ENCODE results near the gene MGAT5B. TPM values are rescaled to one million over a fixed set of nuclear protein-coding genes. Genes with fewer than 3 reads are reported as not detected.
A peak's percentile ranks its signal among the peaks of the same experiment; 100 is the strongest.

The MGAT5B gene
- total and polyA plus RNA-seq, 3 experiments from 2014 or later, result 0.17 to 0.46 (median 0.40) TPM

DNA sequence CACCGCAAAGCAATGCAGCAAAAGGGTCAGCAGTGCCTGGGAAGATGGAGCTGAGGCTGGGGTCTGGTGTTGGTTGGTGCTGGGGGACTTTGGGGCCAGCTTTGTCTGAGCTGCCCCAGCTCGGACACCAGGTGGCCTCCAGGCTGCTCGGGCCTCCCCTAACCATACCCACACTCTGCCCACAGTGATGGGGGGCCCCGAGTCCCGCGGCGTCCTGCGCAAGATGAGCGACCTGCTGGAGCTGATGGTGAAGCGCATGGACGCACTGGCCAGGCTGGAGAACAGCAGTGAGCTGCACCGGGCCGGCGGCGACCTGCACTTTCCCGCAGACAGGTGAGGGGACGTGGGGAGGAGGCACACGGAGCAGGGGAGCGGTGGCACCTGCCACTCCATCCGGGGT lies 13.8 kb downstream of the MGAT5B start:
- POLR2A ChIA-PET, result no interaction called here
- DNase-seq, result no peak
- H3K4me1 Mint-ChIP-seq, result no peaks in the 10 kb centered on the region
- no peaks in the 10 kb centered on the region for H3K9me3 Mint-ChIP-seq
- Histone ChIP-seq H3K9me3 (ENCODE audit: low read length) (no peaks in the 10 kb centered on the region), H3K27ac (ENCODE audit: low read depth, low read length) (no peak overlapping the region), H3K4me1 (ENCODE audit: insufficient read depth, low read length) (no peaks in the 10 kb centered on the region), H3K36me3 (ENCODE audit: insufficient read depth, low read length) (no peaks in the 10 kb centered on the region), H3K27me3 (ENCODE audit: insufficient read depth, low read length, poor library complexity, severe bottlenecking) (no peaks in the 10 kb centered on the region), H3K4me3 (ENCODE audit: low read length) (no peak overlapping the region)
- CTCF ChIA-PET, result no interaction called here
- H3K27me3 Mint-ChIP-seq, result peaks cover 2 to 8% of the 10 kb centered on the region in 2 donors
- no peaks in the 10 kb centered on the region for H3K36me3 Mint-ChIP-seq
- no peak overlapping the region for H3K27ac Mint-ChIP-seq
- no peak overlapping the region for H3K4me3 Mint-ChIP-seq

DNA sequence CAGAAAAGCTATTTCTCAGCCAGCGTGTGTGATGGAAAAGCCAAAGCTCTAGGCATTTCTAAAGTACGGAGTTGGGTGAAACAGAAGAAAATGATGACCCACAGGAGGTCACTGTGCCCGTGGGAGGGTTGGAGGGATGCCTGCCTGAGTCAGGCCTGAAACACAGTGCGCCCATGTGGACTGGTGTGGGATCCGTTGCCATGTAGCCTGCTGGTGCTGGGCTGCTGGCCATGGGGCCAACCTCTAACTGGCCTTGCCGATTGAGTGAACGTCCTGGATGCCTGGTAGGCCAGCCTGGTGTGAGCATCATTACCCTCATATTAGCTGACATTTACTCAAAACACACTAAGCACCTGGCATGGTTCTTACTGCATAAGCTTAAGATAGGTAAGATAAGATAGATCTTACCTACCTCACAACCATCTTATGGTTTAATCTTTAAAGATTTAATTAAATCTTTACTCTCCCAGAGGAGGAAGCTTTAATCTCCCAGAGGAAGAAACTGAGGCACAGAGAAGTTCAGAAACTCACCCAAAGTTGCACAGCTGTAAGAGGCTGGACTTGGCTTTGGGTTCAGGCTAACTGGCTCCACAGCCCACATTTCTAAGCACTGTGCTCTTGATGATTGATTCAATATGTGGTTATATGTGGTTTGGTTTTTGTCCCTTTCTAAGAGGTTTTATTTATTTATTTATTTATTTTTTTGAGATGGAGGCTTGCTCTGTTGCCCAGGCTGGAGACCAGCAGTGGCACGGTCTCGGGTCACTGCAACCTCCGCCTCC lies 15.7 kb downstream of the MGAT5B start:
- no peak overlapping the region for H3K4me3 ChIP-seq (ENCODE audit: low read length)
- H3K9me3 Mint-ChIP-seq, result no peaks in the 10 kb centered on the region
- ChIA-PET POLR2A (no interaction called here), CTCF (no interaction called here)
- no peaks in the 10 kb centered on the region for H3K27me3 ChIP-seq (ENCODE audit: insufficient read depth, low read length, poor library complexity, severe bottlenecking)
- peaks cover 4 to 12% of the 10 kb centered on the region in 2 donors for H3K27me3 Mint-ChIP-seq
- no peaks in the 10 kb centered on the region for H3K36me3 Mint-ChIP-seq
- no peak overlapping the region for H3K27ac Mint-ChIP-seq
- H3K4me1 ChIP-seq (ENCODE audit: insufficient read depth, low read length), result no peaks in the 10 kb centered on the region
- H3K4me1 Mint-ChIP-seq, result no peaks in the 10 kb centered on the region
- no peak for DNase-seq
- H3K36me3 ChIP-seq (ENCODE audit: insufficient read depth, low read length), result no peaks in the 10 kb centered on the region
- no peak overlapping the region for H3K27ac ChIP-seq (ENCODE audit: low read depth, low read length)
- no peak overlapping the region for H3K4me3 Mint-ChIP-seq
- H3K9me3 ChIP-seq (ENCODE audit: low read length), result no peaks in the 10 kb centered on the region

DNA sequence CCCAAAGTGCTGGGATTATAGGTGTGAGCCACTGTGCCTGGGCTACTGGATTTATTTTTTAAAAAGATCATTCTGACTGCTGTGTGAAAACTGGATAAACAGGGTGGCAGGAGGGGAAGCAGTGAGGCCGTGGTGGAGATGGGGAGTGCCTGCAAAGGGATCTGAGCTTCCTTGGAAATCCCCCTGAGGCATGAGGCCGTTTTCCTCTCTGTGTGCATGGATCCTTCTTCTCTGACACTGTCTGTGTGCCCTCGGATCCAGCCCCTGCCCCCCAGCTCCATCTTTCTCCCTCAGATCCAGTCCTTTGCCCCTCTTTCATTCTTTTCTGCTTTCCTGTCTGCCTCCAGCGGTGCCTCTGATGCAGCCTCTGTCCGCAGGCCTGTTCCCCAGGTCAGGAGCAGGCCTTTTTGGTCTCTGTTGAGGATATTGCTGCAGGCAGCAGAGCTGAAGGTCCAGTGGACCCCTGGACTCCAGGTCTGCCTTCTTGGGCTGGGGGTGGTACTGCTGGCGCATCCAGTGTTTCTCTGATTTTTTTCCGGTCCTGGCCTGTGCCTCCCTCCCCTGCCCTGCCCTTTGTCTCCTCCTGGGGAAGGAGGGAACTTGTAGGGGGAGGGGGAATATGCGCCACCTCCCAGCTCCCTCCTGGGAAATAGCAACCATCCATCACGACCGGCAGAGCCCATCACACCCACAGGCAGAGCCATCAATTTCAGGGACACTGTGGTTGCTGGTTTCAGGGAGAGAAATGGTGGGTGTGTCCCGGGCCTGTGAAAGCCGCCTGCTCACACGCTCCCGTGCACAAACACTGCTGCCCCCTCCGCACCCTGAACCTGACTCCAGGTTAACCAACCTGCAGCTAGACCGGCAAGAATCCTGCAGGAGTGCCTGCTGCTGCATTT lies 17.0 kb downstream of the MGAT5B start:
- Mint-ChIP-seq H3K27me3 (peaks cover 3 to 4% of the 10 kb centered on the region in 2 donors), H3K4me1 (no peaks in the 10 kb centered on the region), H3K9me3 (no peaks in the 10 kb centered on the region), H3K4me3 (no peak overlapping the region), H3K27ac (no peak overlapping the region), H3K36me3 (no peaks in the 10 kb centered on the region)
- POLR2A ChIA-PET, result no interaction called here
- H3K4me1 ChIP-seq (ENCODE audit: insufficient read depth, low read length), result no peaks in the 10 kb centered on the region
- CTCF ChIA-PET, result interaction anchor here (3.2 kb wide), 1 partner anchor 171 kb away, joined by 10 read pairs; no protein-coding TSS in a partner anchor
- H3K27me3 ChIP-seq (ENCODE audit: insufficient read depth, low read length, poor library complexity, severe bottlenecking), result no peaks in the 10 kb centered on the region
- H3K9me3 ChIP-seq (ENCODE audit: low read length), result no peaks in the 10 kb centered on the region
- no peak overlapping the region for H3K4me3 ChIP-seq (ENCODE audit: low read length)
- DNase-seq, result no peak
- H3K27ac ChIP-seq (ENCODE audit: low read depth, low read length), result no peak overlapping the region
- no peaks in the 10 kb centered on the region for H3K36me3 ChIP-seq (ENCODE audit: insufficient read depth, low read length)

DNA sequence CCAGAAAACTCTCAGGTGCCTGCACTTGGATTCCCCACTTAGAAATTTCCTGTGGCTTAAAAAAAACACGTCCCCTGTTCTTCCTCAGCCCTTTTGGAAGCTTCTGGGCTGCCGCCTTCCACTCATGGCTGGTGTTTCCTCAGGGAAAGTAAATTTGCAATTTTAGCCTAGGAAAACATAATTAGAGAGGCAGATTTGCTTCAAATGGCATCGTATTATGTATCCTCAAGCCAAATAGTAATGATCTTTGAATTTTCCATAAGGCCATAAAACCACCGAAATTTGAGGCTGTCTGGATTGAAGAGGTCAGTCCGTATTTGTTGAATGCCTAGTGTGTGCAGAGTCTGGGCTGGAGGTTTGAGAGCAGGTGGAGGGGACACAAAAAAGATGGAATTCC lies 17.7 kb downstream of the MGAT5B start:
- no peak overlapping the region for H3K4me3 Mint-ChIP-seq
- Histone ChIP-seq H3K27ac (ENCODE audit: low read depth, low read length) (no peak overlapping the region), H3K27me3 (ENCODE audit: insufficient read depth, low read length, poor library complexity, severe bottlenecking) (no peaks in the 10 kb centered on the region), H3K36me3 (ENCODE audit: insufficient read depth, low read length) (no peaks in the 10 kb centered on the region), H3K9me3 (ENCODE audit: low read length) (no peaks in the 10 kb centered on the region), H3K4me3 (ENCODE audit: low read length) (no peak overlapping the region), H3K4me1 (ENCODE audit: insufficient read depth, low read length) (no peaks in the 10 kb centered on the region)
- H3K27ac Mint-ChIP-seq, result no peak overlapping the region
- CTCF ChIA-PET, result interaction anchor here (3.2 kb wide), 1 partner anchor 170 kb away, joined by 10 read pairs; no protein-coding TSS in a partner anchor
- no peaks in the 10 kb centered on the region for H3K36me3 Mint-ChIP-seq
- no peak for DNase-seq
- POLR2A ChIA-PET, result no interaction called here
- H3K9me3 Mint-ChIP-seq, result no peaks in the 10 kb centered on the region
- no peaks in the 10 kb centered on the region for H3K4me1 Mint-ChIP-seq
- H3K27me3 Mint-ChIP-seq, result peaks cover 4 to 6% of the 10 kb centered on the region in 2 donors

DNA sequence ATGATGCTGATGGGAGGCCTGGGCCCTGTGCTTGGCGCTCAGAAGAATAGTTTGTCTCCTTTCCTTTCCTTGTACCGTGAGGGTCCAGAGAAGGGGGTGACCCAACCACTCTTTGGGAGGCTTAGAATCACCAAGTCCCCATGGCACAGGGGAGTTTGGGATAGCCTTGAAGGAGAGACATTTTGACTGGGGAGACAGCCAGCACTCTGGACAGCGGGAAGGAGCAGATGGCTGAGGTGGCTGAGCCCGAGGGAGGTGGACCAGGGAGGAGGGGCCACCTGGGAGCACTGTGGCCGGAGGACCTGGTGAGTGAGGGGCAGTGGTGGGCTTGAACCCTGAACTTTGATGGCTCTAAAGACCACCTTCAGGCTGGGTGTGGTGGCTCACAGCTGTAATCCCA lies 18.2 kb downstream of the MGAT5B start:
- H3K27me3 ChIP-seq (ENCODE audit: insufficient read depth, low read length, poor library complexity, severe bottlenecking), result no peaks in the 10 kb centered on the region
- H3K4me1 Mint-ChIP-seq, result no peaks in the 10 kb centered on the region
- no peak overlapping the region for H3K27ac Mint-ChIP-seq
- no peak overlapping the region for H3K27ac ChIP-seq (ENCODE audit: low read depth, low read length)
- no peaks in the 10 kb centered on the region for H3K9me3 Mint-ChIP-seq
- H3K4me1 ChIP-seq (ENCODE audit: insufficient read depth, low read length), result no peaks in the 10 kb centered on the region
- no peak overlapping the region for H3K4me3 ChIP-seq (ENCODE audit: low read length)
- H3K27me3 Mint-ChIP-seq, result peaks cover 4 to 6% of the 10 kb centered on the region in 2 donors
- DNase-seq, result no peak
- H3K4me3 Mint-ChIP-seq, result no peak overlapping the region
- ChIA-PET POLR2A (no interaction called here), CTCF (interaction anchor here (1.2 to 3.2 kb wide), 2 partner anchors 19 to 170 kb away, joined by 3 to 10 read pairs; no protein-coding TSS in a partner anchor)
- no peaks in the 10 kb centered on the region for H3K36me3 ChIP-seq (ENCODE audit: insufficient read depth, low read length)
- H3K9me3 ChIP-seq (ENCODE audit: low read length), result no peaks in the 10 kb centered on the region
- H3K36me3 Mint-ChIP-seq, result no peaks in the 10 kb centered on the region

DNA sequence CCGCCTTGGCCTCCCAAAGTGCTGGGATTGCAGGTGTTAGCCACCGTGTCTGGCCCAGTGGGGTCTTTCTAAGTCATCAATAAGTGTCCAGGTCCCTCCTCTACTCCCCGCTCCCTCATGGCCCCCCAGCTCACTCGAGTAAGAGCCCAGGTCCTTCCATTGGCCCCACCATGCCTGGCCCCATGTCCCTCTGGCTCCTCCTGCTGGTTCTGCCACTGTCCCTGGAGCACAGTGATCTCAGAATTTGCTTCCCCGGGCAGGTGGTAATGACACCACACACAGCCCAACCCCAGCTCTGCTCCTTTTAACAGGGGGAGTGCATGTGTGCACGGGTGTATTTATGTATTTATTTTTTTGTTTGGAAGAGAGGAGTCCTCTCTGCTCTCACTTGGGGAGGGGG lies 19.6 kb downstream of the MGAT5B start:
- H3K4me1 Mint-ChIP-seq, result no peaks in the 10 kb centered on the region
- ChIA-PET POLR2A (no interaction called here), CTCF (interaction anchor here (3.2 kb wide), 1 partner anchor 168 kb away, joined by 10 read pairs; no protein-coding TSS in a partner anchor)
- H3K27ac Mint-ChIP-seq, result no peak overlapping the region
- H3K4me1 ChIP-seq (ENCODE audit: insufficient read depth, low read length), result no peaks in the 10 kb centered on the region
- peaks cover 4 to 6% of the 10 kb centered on the region in 2 donors for H3K27me3 Mint-ChIP-seq
- no peak for DNase-seq
- no peaks in the 10 kb centered on the region for H3K36me3 ChIP-seq (ENCODE audit: insufficient read depth, low read length)
- no peaks in the 10 kb centered on the region for H3K9me3 Mint-ChIP-seq
- no peaks in the 10 kb centered on the region for H3K27me3 ChIP-seq (ENCODE audit: insufficient read depth, low read length, poor library complexity, severe bottlenecking)
- no peaks in the 10 kb centered on the region for H3K36me3 Mint-ChIP-seq
- no peak overlapping the region for H3K27ac ChIP-seq (ENCODE audit: low read depth, low read length)
- no peak overlapping the region for H3K4me3 ChIP-seq (ENCODE audit: low read length)
- H3K4me3 Mint-ChIP-seq, result no peak overlapping the region
- H3K9me3 ChIP-seq (ENCODE audit: low read length), result no peaks in the 10 kb centered on the region

DNA sequence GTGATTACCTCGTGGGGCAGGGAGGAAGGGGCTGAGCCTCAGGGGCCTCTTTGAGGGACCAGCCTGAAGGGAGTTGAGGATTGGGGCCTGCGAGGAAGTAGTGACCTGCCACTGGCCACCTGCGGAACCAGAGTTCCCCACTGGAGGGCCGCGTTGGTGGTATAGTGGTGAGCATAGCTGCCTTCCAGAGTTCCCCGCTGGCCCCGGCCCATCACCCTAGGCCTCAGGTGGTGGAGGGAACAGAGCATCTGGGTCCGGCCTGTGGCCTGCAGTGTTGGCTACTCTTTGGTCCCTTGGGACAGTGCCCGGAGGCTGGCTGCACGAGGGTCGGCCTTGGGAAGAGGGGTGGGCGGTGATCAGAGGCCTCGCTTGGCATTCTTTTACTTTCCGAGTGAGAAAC lies 20.5 kb downstream of the MGAT5B start:
- Histone ChIP-seq H3K9me3 (ENCODE audit: low read length) (no peaks in the 10 kb centered on the region), H3K27ac (ENCODE audit: low read depth, low read length) (no peak overlapping the region), H3K4me3 (ENCODE audit: low read length) (no peak overlapping the region), H3K36me3 (ENCODE audit: insufficient read depth, low read length) (no peaks in the 10 kb centered on the region), H3K27me3 (ENCODE audit: insufficient read depth, low read length, poor library complexity, severe bottlenecking) (no peaks in the 10 kb centered on the region), H3K4me1 (ENCODE audit: insufficient read depth, low read length) (no peaks in the 10 kb centered on the region)
- ChIA-PET POLR2A (no interaction called here), CTCF (interaction anchor here (1.1 to 3.2 kb wide), 2 partner anchors 21 to 168 kb away, joined by 3 to 10 read pairs; partner anchors contain the start of gene MGAT5B)
- Mint-ChIP-seq H3K27me3 (peaks cover 4 to 6% of the 10 kb centered on the region in 2 donors), H3K4me1 (no peaks in the 10 kb centered on the region), H3K36me3 (no peaks in the 10 kb centered on the region), H3K9me3 (no peaks in the 10 kb centered on the region), H3K4me3 (no peak overlapping the region), H3K27ac (peak overlapping the region in 1 of 8 donors; percentile 75)
- DNase-seq, result no peak

DNA sequence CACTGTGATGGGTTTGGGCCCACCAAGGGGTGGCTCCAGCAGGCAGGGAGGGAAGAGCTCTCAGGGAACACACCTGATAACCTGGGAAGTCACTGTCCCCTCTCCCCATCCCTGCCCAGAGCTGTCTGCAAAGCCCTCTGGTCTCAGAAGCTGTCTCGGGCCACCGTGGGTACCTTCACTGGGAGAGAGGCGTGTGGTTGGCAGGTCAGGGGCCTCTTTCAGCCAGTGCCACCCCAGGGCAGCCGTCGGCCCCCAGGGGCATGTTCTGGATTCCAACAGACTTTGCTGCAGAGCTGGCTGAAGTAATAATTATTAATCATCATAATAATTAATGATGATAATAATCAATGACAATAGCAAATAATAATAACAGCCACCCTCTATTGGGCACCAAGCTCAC lies 21.1 kb downstream of the MGAT5B start:
- H3K27ac ChIP-seq (ENCODE audit: low read depth, low read length), result no peak overlapping the region
- no peaks in the 10 kb centered on the region for H3K27me3 ChIP-seq (ENCODE audit: insufficient read depth, low read length, poor library complexity, severe bottlenecking)

More for the DNA sequence above, 21.1 kb downstream of the MGAT5B start:
- POLR2A ChIA-PET, result no interaction called here
- H3K4me1 Mint-ChIP-seq, result no peaks in the 10 kb centered on the region
- Histone ChIP-seq H3K4me1 (ENCODE audit: insufficient read depth, low read length) (no peaks in the 10 kb centered on the region), H3K4me3 (ENCODE audit: low read length) (no peak overlapping the region), H3K36me3 (ENCODE audit: insufficient read depth, low read length) (no peaks in the 10 kb centered on the region), H3K9me3 (ENCODE audit: low read length) (no peaks in the 10 kb centered on the region)
- no peak overlapping the region for H3K4me3 Mint-ChIP-seq
- H3K36me3 Mint-ChIP-seq, result no peaks in the 10 kb centered on the region
- H3K27ac Mint-ChIP-seq, result no peak overlapping the region
- peaks cover 4 to 6% of the 10 kb centered on the region in 2 donors for H3K27me3 Mint-ChIP-seq
- CTCF ChIA-PET, result interaction anchor here (1.1 kb wide), 1 partner anchor 21 kb away, joined by 3 read pairs; the partner anchor contains the start of gene MGAT5B
- no peaks in the 10 kb centered on the region for H3K9me3 Mint-ChIP-seq
- DNase-seq, result no peak
